Measurements from ENCODE around the gene TMEM222.

DNA sequence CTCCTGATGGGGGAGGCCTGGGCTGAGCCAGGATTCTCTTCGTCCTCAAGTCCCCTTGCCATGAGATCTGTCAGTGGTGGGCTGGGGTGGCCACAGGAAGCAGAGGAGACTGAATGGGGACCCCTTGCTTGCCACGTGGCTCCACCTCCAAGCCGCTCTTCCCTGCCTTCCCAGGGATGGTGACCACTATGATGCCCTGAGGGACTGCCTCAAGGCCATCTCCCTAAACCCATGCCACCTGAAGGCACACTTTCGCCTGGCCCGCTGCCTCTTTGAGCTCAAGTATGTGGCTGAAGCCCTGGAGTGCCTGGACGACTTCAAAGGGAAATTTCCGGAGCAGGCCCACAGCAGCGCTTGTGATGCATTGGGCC is 20.9 kb upstream of the TMEM222 start:
- TF ChIP-seq, protein P1, sequence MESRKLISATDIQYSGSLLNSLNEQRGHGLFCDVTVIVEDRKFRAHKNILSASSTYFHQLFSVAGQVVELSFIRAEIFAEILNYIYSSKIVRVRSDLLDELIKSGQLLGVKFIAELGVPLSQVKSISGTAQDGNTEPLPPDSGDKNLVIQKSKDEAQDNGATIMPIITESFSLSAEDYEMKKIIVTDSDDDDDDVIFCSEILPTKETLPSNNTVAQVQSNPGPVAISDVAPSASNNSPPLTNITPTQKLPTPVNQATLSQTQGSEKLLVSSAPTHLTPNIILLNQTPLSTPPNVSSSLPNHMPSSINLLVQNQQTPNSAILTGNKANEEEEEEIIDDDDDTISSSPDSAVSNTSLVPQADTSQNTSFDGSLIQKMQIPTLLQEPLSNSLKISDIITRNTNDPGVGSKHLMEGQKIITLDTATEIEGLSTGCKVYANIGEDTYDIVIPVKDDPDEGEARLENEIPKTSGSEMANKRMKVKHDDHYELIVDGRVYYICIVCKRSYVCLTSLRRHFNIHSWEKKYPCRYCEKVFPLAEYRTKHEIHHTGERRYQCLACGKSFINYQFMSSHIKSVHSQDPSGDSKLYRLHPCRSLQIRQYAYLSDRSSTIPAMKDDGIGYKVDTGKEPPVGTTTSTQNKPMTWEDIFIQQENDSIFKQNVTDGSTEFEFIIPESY (IDR thresholded peaks at IDR 0.05): no peak
- TF ChIP-seq JUND (IDR thresholded peaks at IDR 0.05; ENCODE audit: low read depth, low read length) (no peak), RUNX3 (IDR thresholded peaks at IDR 0.05; ENCODE audit: low read length) (no peak)

Data from GM12878 (cell line).